ENCODE data around the gene C11orf24. TPM values are rescaled to one million over a fixed set of nuclear protein-coding genes. Genes with fewer than 3 reads are reported as not detected.

The C11orf24 gene
- total and polyA plus RNA-seq, 2 donors (not counting 1 experiment from before 2014, with no cell fraction given) = 88.6 to 94.2 TPM

GRCh38 chr11:68257477-68258362 lies 14.1 kb downstream of the C11orf24 start:
- peak overlapping the region; percentile 65 for H3K4me2 ChIP-seq (replicated peaks; ENCODE audit: low read depth, low read length, poor library complexity, severe bottlenecking)

More at GRCh38 chr11:68257477-68258362, 14.1 kb downstream of the C11orf24 start:
- intact Hi-C loops (cut with micrococcal nuclease) = loop anchor here (1.0 to 2.0 kb wide), 5 partner anchors 9 to 127 kb away; partner anchors contain the start of genes C11orf24 and KMT5B
- Histone ChIP-seq H3K27ac (ENCODE audit: low read length in 2 of 2) (peak overlapping the region; percentile 4 to 38), H3K9me3 (ENCODE audit: control extremely low read depth in 1 of 3, control insufficient read depth in 2 of 3, insufficient read depth in 1 of 3, low read length in 2 of 3) (no peaks in the 10 kb centered on the region), H3K79me2 (ENCODE audit: control insufficient read depth, insufficient read depth, low read length) (peaks cover 7% of the 10 kb centered on the region), H3K4me3 (ENCODE audit: control extremely low read depth in 1 of 5, extremely low read depth in 1 of 5, insufficient read depth in 1 of 5, low read depth in 2 of 5, low read length in 4 of 5) (no peak overlapping the region), H3K27me3 (replicated peaks in 1 of 4; ENCODE audit: control extremely low read depth in 1 of 4, control insufficient read depth in 3 of 4, insufficient read depth in 4 of 4, low read length in 3 of 4) (no peaks in the 10 kb centered on the region), H4K20me1 (ENCODE audit: control insufficient read depth, insufficient read depth, low read length, poor library complexity, severe bottlenecking) (no peaks in the 10 kb centered on the region), H3K4me1 (ENCODE audit: control insufficient read depth in 2 of 2, insufficient read depth in 2 of 2, low read length in 2 of 2) (peaks cover 11 to 21% of the 10 kb centered on the region in 2 donors), H3K36me3 (replicated peaks in 1 of 2; ENCODE audit: control extremely low read depth in 1 of 2, control insufficient read depth in 1 of 2, extremely low read depth in 1 of 2, insufficient read depth in 2 of 2, low read length in 1 of 2) (peaks cover 1 to 21% of the 10 kb centered on the region in 2 experiments), H2AFZ (ENCODE audit: insufficient read depth, low read depth, low read length, poor library complexity, severe bottlenecking) (peak overlapping the region; percentile 63), H3K9ac (ENCODE audit: low read length) (no peak overlapping the region)
- ChIA-PET CTCF (interaction anchor here (0.7 to 10.0 kb wide), 30 partner anchors 9 to 255 kb away, joined by 3 to 427 read pairs (median 4); partner anchors contain the start of gene C11orf24), POLR2A (interaction anchor here (0.6 to 2.3 kb wide), 7 partner anchors 9 to 124 kb away, joined by 4 to 17 read pairs (median 11); partner anchors contain the start of gene C11orf24)
- Mint-ChIP-seq H3K27me3 (no peaks in the 10 kb centered on the region), H3K4me3 (peak overlapping the region; percentile 52), H3K27ac (peak overlapping the region; percentile 91), H3K9me3 (ENCODE audit: insufficient read depth) (no peaks in the 10 kb centered on the region), H3K4me1 (peaks cover 24% of the 10 kb centered on the region)
- WGBS (ENCODE audit: insufficient coverage) = 51% methylated on average over 22 of the region's 22 CpGs
- TF ChIP-seq CTCF (IDR thresholded peaks at IDR 0.05) (peak; percentile 92), EZH2 (IDR thresholded peaks at IDR 0.05; ENCODE audit: borderline replicate concordance, insufficient read depth, low read depth, low read length, poor library complexity, severe bottlenecking) (no peak)
- ATAC-seq (ENCODE audit: low read depth) = peak; percentile 94
- peak; percentile 91 for DNase-seq
